ENCODE data around the gene GFOD1.

- TF ChIP-seq CTCF (IDR thresholded peaks at IDR 0.05) (no peak), POLR2A (IDR thresholded peaks at IDR 0.05) (no peak), EP300 (IDR thresholded peaks at IDR 0.05) (no peak)
These were observed 65.9 kb downstream of the GFOD1 start for GRCh38 chr6:13421425-13422059.
